ENCODE measurements around the gene LUC7L3. TPM values are rescaled to one million over a fixed set of nuclear protein-coding genes. Genes with fewer than 3 reads are reported as not detected.

The LUC7L3 gene
- total RNA-seq, 4 donors from 2014 or later: 31.5 to 267 (median 42.6) TPM

- Histone ChIP-seq H3K9me3 (no peaks in the 10 kb centered on the region), H3K4me3 (no peak overlapping the region), H3K27ac (peak overlapping the region; percentile 77), H3K4me1 (peaks cover 21% of the 10 kb centered on the region), H3K36me3 (no peaks in the 10 kb centered on the region), H3K27me3 (no peaks in the 10 kb centered on the region)
- 84% methylated on average over 6 of the region's 16 CpGs for WGBS
- DNase-seq (ENCODE audit: low spot score in 2 of 2): peak in 1 of 2 donors; percentile 61
- TF ChIP-seq POLR2A (IDR thresholded peaks at IDR 0.05): no peak
- no peak for TF ChIP-seq CTCF (IDR thresholded peaks at IDR 0.05)
- no peak for TF ChIP-seq EP300 (IDR thresholded peaks at IDR 0.05)
- no peak for TF ChIP-seq POLR2AphosphoS5 (IDR thresholded peaks at IDR 0.05)
Measured at GRCh38 chr17:50687200-50688066, 32.0 kb upstream of the LUC7L3 start.

- DNase-seq (ENCODE audit: low spot score in 2 of 2): peak in 1 of 2 donors; percentile 34
- Histone ChIP-seq H3K27ac (no peak overlapping the region), H3K4me1 (peaks cover 21% of the 10 kb centered on the region), H3K4me3 (no peak overlapping the region), H3K9me3 (no peaks in the 10 kb centered on the region), H3K27me3 (no peaks in the 10 kb centered on the region), H3K36me3 (peaks cover 7% of the 10 kb centered on the region)
- TF ChIP-seq EP300 (IDR thresholded peaks at IDR 0.05): no peak
- WGBS: 100% methylated on average over 2 of the region's 3 CpGs
Measured at GRCh38 chr17:50688245-50688644, 31.2 kb upstream of the LUC7L3 start.

GRCh38 chr17:50689251-50689650 lies 30.2 kb upstream of the LUC7L3 start:
- peak in 1 of 2 donors; percentile 44 for DNase-seq (ENCODE audit: low spot score in 2 of 2)
- Histone ChIP-seq H3K4me1 (peaks cover 21% of the 10 kb centered on the region), H3K9me3 (no peaks in the 10 kb centered on the region), H3K36me3 (peaks cover 16% of the 10 kb centered on the region), H3K27me3 (no peaks in the 10 kb centered on the region), H3K4me3 (no peak overlapping the region), H3K27ac (no peak overlapping the region)
- WGBS: 56% methylated on average over 4 of the region's 4 CpGs
- no peak for TF ChIP-seq CTCF (IDR thresholded peaks at IDR 0.05)
- no peak for TF ChIP-seq POLR2A (IDR thresholded peaks at IDR 0.05)
- TF ChIP-seq POLR2AphosphoS5 (IDR thresholded peaks at IDR 0.05): no peak
- no peak for TF ChIP-seq EP300 (IDR thresholded peaks at IDR 0.05)

GRCh38 chr17:50689956-50690886 lies 29.2 kb upstream of the LUC7L3 start:
- H3K4me1 ChIP-seq: peaks cover 21% of the 10 kb centered on the region
- no peaks in the 10 kb centered on the region for H3K9me3 ChIP-seq
- 90% methylated on average over 14 of the region's 19 CpGs for whole genome bisulfite sequencing
- no peak overlapping the region for H3K4me3 ChIP-seq
- DNase-seq (ENCODE audit: low spot score in 2 of 2): peak in 1 of 2 donors; percentile 51
- H3K36me3 ChIP-seq: peaks cover 26% of the 10 kb centered on the region
- no peak for TF ChIP-seq CTCF (IDR thresholded peaks at IDR 0.05)
- no peak for TF ChIP-seq POLR2AphosphoS5 (IDR thresholded peaks at IDR 0.05)
- H3K27ac ChIP-seq: no peak overlapping the region
- H3K27me3 ChIP-seq: no peaks in the 10 kb centered on the region

GRCh38 chr17:50690887-50691549 lies 28.4 kb upstream of the LUC7L3 start:
- H3K4me3 ChIP-seq: no peak overlapping the region
- TF ChIP-seq EP300 (IDR thresholded peaks at IDR 0.05): no peak
- no peak for TF ChIP-seq POLR2AphosphoS5 (IDR thresholded peaks at IDR 0.05)
- TF ChIP-seq CTCF (IDR thresholded peaks at IDR 0.05): no peak
- no peak for TF ChIP-seq POLR2A (IDR thresholded peaks at IDR 0.05)
- H3K27ac ChIP-seq: no peak overlapping the region
- H3K36me3 ChIP-seq: peaks cover 34% of the 10 kb centered on the region
- 76% methylated on average over 9 of the region's 9 CpGs for WGBS
- H3K27me3 ChIP-seq: no peaks in the 10 kb centered on the region
- peaks cover 20% of the 10 kb centered on the region for H3K4me1 ChIP-seq
- peak in 1 of 2 donors; percentile 5 for DNase-seq (ENCODE audit: low spot score in 2 of 2)
- H3K9me3 ChIP-seq: no peaks in the 10 kb centered on the region
